H1 (cell line): Measurements from ENCODE around the gene ELF4. TPM values are rescaled to one million over a fixed set of nuclear protein-coding genes. Genes with fewer than 3 reads are reported as not detected.

Experiments used
- CTCF ChIA-PET: fragments of 300-600 bp; sonication (Branson Sonifier 250); formaldehyde crosslinking; loops from one replicate; lab custom pipeline; 2021; ENCODE audit not compliant: partially characterized antibody; lab: Charles Lee
- POLR2A ChIA-PET: fragments of 300-600 bp; sonication (Branson Sonifier 250); formaldehyde crosslinking; loops from one replicate; lab custom pipeline; 2021; ENCODE audit warnings: inconsistent platforms; ENCODE audit not compliant: partially characterized antibody; lab: Charles Lee
- DNase-seq, 2 experiments: peaks; one replicate each; pipeline versions ENCODE4 v3.0.0 to v3.0.0-alpha.2; 2010 to 2022; ENCODE audit warnings: low spot score in 2 of 2, low read depth in 1 of 2, mixed read lengths in 1 of 2
- FAIRE-seq: peaks from 2 replicates; lab custom pipeline; 2011; peaks lifted over from hg19 to GRCh38; lab: Jason Lieb, UNC
- H2AFZ ChIP-seq: 2 replicates; pipeline ENCODE4 v1.8.1; 2012; ENCODE audit warnings: low read length, inconsistent platforms
- H2AK5ac ChIP-seq: 2 replicates; pipeline ENCODE4 v1.6.1; 2013; ENCODE audit warnings: low read depth, low read length
- H2BK120ac ChIP-seq: replicated peaks from 2 replicates; pipeline ENCODE3; 2013; ENCODE audit warnings: low read depth, low read length, inconsistent platforms
- H2BK12ac ChIP-seq: 2 replicates; pipeline ENCODE4 v1.6.1; 2013; ENCODE audit warnings: low read depth, low read length
- H2BK15ac ChIP-seq: 2 replicates; pipeline ENCODE4 v1.6.1; 2013; ENCODE audit warnings: low read length
- H2BK20ac ChIP-seq: 2 replicates; pipeline ENCODE4 v1.6.1; 2013; ENCODE audit warnings: low read length
- H2BK5ac ChIP-seq: 2 replicates; pipeline ENCODE4 v1.6.1; 2013; ENCODE audit warnings: low read depth, low read length
- H3K14ac ChIP-seq: 2 replicates; pipeline ENCODE4 v1.6.1; 2013; ENCODE audit warnings: inconsistent platforms; ENCODE audit not compliant: insufficient read length
- H3K18ac ChIP-seq: 2 replicates; pipeline ENCODE4 v1.6.1; 2013; ENCODE audit warnings: low read length; ENCODE audit errors: extremely low read depth
- H3K23ac ChIP-seq: 2 replicates; pipeline ENCODE4 v1.6.1; 2013; ENCODE audit warnings: inconsistent platforms; ENCODE audit not compliant: insufficient read length
- H3K23me2 ChIP-seq: 2 replicates; pipeline ENCODE4 v1.6.1; 2013; ENCODE audit warnings: low read depth, low read length
- H3K27ac ChIP-seq: 2 replicates; pipeline ENCODE4 v1.6.1; 2011; ENCODE audit warnings: low read depth, low read length, inconsistent platforms
- H3K27me3 ChIP-seq, 4 experiments: replicated peaks in 1 of 4; 1 replicate in 1 of 4; 2 replicates in 3 of 4; pipeline versions ENCODE4 v1.6.1 to v1.8.1; 2011 to 2013; ENCODE audit warnings: low read length in 3 of 4, mild to moderate bottlenecking in 3 of 4, inconsistent platforms in 2 of 4, mixed read lengths in 2 of 4, moderate library complexity in 1 of 4; ENCODE audit not compliant: control insufficient read depth in 3 of 4, insufficient read depth in 3 of 4; ENCODE audit errors: extremely low read depth in 1 of 4
- H3K36me3 ChIP-seq, 4 experiments: 2 replicates each; pipeline versions ENCODE4 v1.6.1 to v1.8.1; 2011 to 2013; ENCODE audit warnings: mild to moderate bottlenecking in 4 of 4, low read length in 3 of 4, moderate library complexity in 2 of 4, control low read depth in 1 of 4, inconsistent platforms in 1 of 4; ENCODE audit not compliant: insufficient read depth in 4 of 4, control insufficient read depth in 2 of 4
- H3K4ac ChIP-seq: replicated peaks from 2 replicates; pipeline ENCODE3; 2013; ENCODE audit warnings: low read length, low read depth, mixed read lengths, inconsistent platforms; ENCODE audit not compliant: insufficient read length
- H3K4me1 ChIP-seq, 4 experiments: replicated peaks in 1 of 4; 1 replicate in 1 of 4; 2 replicates in 3 of 4; pipeline versions ENCODE4 v1.6.1 to v1.8.1; 2011 to 2013; ENCODE audit warnings: low read length in 3 of 4, inconsistent platforms in 2 of 4, mixed read lengths in 1 of 4; ENCODE audit not compliant: insufficient read depth in 4 of 4, control insufficient read depth in 3 of 4
- H3K4me2 ChIP-seq, 2 experiments: 2 replicates each; pipeline versions ENCODE4 v1.6.1 to v1.8.1; 2011 to 2013; ENCODE audit warnings: low read depth in 2 of 2, low read length in 2 of 2, control low read depth in 1 of 2, inconsistent platforms in 1 of 2, mild to moderate bottlenecking in 1 of 2; ENCODE audit not compliant: insufficient read depth in 1 of 2
- H3K4me3 ChIP-seq, 4 experiments: fragments of 200-600, 300-600 bp in 1 of 4; sonication (generic), shearing (Covaris generic), sonication (Bioruptor Twin) in 1 of 4; 2 replicates each; pipeline versions ENCODE4 v1.5.1 to v1.8.1; 2011 to 2016; ENCODE audit warnings: low read length in 4 of 4, low read depth in 3 of 4, control low read depth in 2 of 4, inconsistent platforms in 2 of 4, mild to moderate bottlenecking in 2 of 4, mixed read lengths in 1 of 4, moderate library complexity in 1 of 4; ENCODE audit not compliant: insufficient read depth in 2 of 4; ENCODE audit errors: extremely low read depth in 1 of 4
- H3K56ac ChIP-seq: replicated peaks from 2 replicates; pipeline ENCODE3; 2013; ENCODE audit warnings: low read depth, mild to moderate bottlenecking, mixed read lengths, low read length, inconsistent platforms; ENCODE audit not compliant: insufficient read length
- H3K79me1 ChIP-seq: 2 replicates; pipeline ENCODE4 v1.6.1; 2013; ENCODE audit warnings: low read depth, low read length, control low read depth
- H3K79me2 ChIP-seq, 2 experiments: 2 replicates each; pipeline versions ENCODE4 v1.6.1 to v1.8.1; 2012 to 2013; ENCODE audit warnings: low read length in 2 of 2, mild to moderate bottlenecking in 2 of 2, inconsistent platforms in 1 of 2; ENCODE audit not compliant: insufficient read depth in 2 of 2, control insufficient read depth in 1 of 2
- H3K9ac ChIP-seq, 4 experiments: replicated peaks in 1 of 4; 1 replicate in 1 of 4; 2 replicates in 3 of 4; pipeline versions ENCODE4 v1.6.1 to v1.8.1; 2011 to 2013; ENCODE audit warnings: low read depth in 3 of 4, low read length in 3 of 4, control low read depth in 2 of 4, mild to moderate bottlenecking in 2 of 4, moderate library complexity in 2 of 4, inconsistent platforms in 1 of 4; ENCODE audit errors: extremely low read depth in 1 of 4
- H3K9me3 ChIP-seq, 2 experiments: 2 replicates each; pipeline versions ENCODE4 v1.6.1 to v1.8.1; 2012 to 2013; ENCODE audit warnings: mild to moderate bottlenecking in 2 of 2, moderate library complexity in 2 of 2, control low read depth in 1 of 2, inconsistent platforms in 1 of 2, low read depth in 1 of 2, low read length in 1 of 2, mixed read lengths in 1 of 2; ENCODE audit not compliant: insufficient read depth in 2 of 2
- H4K20me1 ChIP-seq, 2 experiments: replicated peaks in 1 of 2; 2 replicates each; pipeline versions ENCODE3 to v1.8.1; 2011 to 2013; ENCODE audit warnings: inconsistent platforms in 2 of 2, low read length in 2 of 2, mild to moderate bottlenecking in 1 of 2; ENCODE audit not compliant: insufficient read depth in 2 of 2, control insufficient read depth in 1 of 2
- H4K5ac ChIP-seq: 2 replicates; pipeline ENCODE4 v1.6.1; 2013; ENCODE audit warnings: low read length, low read depth, mixed read lengths, inconsistent platforms; ENCODE audit not compliant: insufficient read length
- H4K8ac ChIP-seq: 2 replicates; pipeline ENCODE4 v1.8.0; 2013; ENCODE audit warnings: mild to moderate bottlenecking, moderate library complexity, low read length, inconsistent platforms; ENCODE audit not compliant: insufficient read depth; ENCODE audit errors: extremely low read depth
- H4K91ac ChIP-seq: replicated peaks from 2 replicates; pipeline ENCODE3; 2013; ENCODE audit warnings: low read length, mixed read lengths, inconsistent platforms; ENCODE audit not compliant: insufficient read length
- HDAC6 ChIP-seq: IDR thresholded peaks from one replicate; pipeline ENCODE4 v1.7.1; 2012; ENCODE audit warnings: low read depth, mild to moderate bottlenecking, inconsistent platforms, low read length, moderate library complexity
- RAD21 ChIP-seq, 2 experiments: IDR thresholded peaks in 1 of 2; conservative IDR thresholded peaks in 1 of 2; 2 replicates each; pipeline ENCODE4 v1.6.1; 2011; ENCODE audit warnings: low read depth in 2 of 2, low read length in 2 of 2, improper control_type of control experiment in 1 of 2, inconsistent platforms in 1 of 2, mild to moderate bottlenecking in 1 of 2, moderate library complexity in 1 of 2
- RNF2 ChIP-seq: fragments of 200-900, 300-1000 bp; sonication (generic); IDR thresholded peaks from 2 replicates; pipeline ENCODE4 v1.7.1; 2016; ENCODE audit warnings: borderline replicate concordance, low read depth, mild to moderate bottlenecking, antibody characterized with exemption, low read length; ENCODE audit not compliant: poor library complexity, severe bottlenecking; ENCODE audit errors: missing control alignments
- SIN3A ChIP-seq, 2 experiments: IDR thresholded peaks in 1 of 2; conservative IDR thresholded peaks in 1 of 2; 2 replicates each; pipeline ENCODE4 v1.6.1; 2011 to 2012; ENCODE audit warnings: low read length in 2 of 2, improper control_type of control experiment in 1 of 2, low read depth in 1 of 2, mild to moderate bottlenecking in 1 of 2
- TCF12 ChIP-seq: IDR thresholded peaks from 2 replicates; pipeline ENCODE4 v1.6.1; 2011; ENCODE audit warnings: low read depth, mild to moderate bottlenecking, low read length
- WGBS, 2 experiments: shearing (Covaris generic) in 1 of 2; methylation state at CpG; one replicate each; pipeline versions ENCODE4 v1.1.6 to v1.1.7; 2013 to 2015; ENCODE audit warnings: low lambda C conversion rate in 2 of 2, mixed read lengths in 2 of 2, inconsistent platforms in 1 of 2, low coverage in 1 of 2, missing lambda C conversion rate in 1 of 2; ENCODE audit not compliant: insufficient replicate concordance in 2 of 2, insufficient coverage in 1 of 2, insufficient read length in 1 of 2; ENCODE audit errors: extremely low coverage in 1 of 2, missing lambda C conversion rate in 1 of 2; 5-methylcytosine and 5-hydroxymethylcytosine counted together
- polyA plus RNA-seq, 7 experiments: library from polyadenylated mRNA; depleted of rRNA in 3 of 7; stranded (reverse) in 5 of 7; unstranded in 2 of 7; fragments of >200 nt in 5 of 7; fragments of 200-250 nt in 2 of 7; gene quantifications; 1 replicate in 5 of 7; 2 replicates in 1 of 7; 4 replicates in 1 of 7; pipeline versions ENCODE4 v1.2.1 to v1.2.3, GENCODE V29; 2011 to 2013; ENCODE audit warnings: missing spikeins in 2 of 7, mixed read lengths in 2 of 7
- total RNA-seq: library from RNA; stranded (reverse); fragmentation: NEBNext Ultra II Directional; extraction: Animal tissue kit (Norgen Biotek cat#: 25700); gene quantifications from 2 replicates; pipeline ENCODE4 v1.2.1, GENCODE V29; 2021

ELF4 gene
- total and polyA plus RNA-seq, 2 of the 8 experiments (the other 6 are each of a cell fraction or from before 2014, with no cell fraction given), result 1.8 to 2.0 TPM

DNA sequence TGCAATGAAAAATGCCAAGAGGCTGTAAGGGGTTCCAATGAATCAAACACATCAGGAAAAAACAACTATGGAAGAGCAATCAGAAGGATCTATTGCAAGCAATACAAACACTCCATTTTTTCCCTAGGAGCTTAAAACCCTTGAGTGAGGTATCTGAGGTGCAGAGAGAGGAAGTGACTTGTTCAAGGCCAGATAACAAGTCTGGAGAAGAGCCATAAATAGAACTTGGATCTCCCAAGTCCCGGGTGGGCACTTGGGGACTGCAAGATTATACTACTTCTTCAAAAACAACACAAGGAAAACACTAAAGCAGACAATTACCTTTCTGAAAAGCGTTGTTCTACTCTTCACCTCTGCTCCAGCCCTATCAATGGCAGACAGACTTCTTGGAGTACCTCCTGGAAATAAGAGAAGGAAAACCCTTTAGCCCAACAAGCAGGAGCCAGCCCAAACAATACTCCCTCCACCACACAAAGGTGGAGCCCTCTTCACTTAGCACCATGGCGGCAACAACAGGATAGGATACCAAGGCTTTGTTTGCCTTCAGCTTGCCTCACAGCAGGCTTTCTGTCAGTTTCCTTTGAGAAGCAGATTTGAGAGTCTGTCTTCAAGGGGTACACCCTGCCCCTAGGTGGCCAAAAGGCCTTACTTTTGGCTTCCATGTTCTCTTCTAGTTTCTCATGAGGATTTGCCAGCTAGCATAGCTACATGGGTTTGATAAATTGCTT lies 29.3 kb upstream of the ELF4 start:
- Histone ChIP-seq H3K79me2 (no peaks in the 10 kb centered on the region), H4K91ac (no peak overlapping the region), H3K9ac (no peak overlapping the region), H3K4me3 (no peak overlapping the region), H3K4me2 (no peak overlapping the region), H3K79me1 (no peaks in the 10 kb centered on the region), H3K27ac (no peak overlapping the region), H3K4ac (no peak overlapping the region), H3K36me3 (peaks cover 0 to 25% (median 12%) of the 10 kb centered on the region in 4 experiments; a peak in 5 of 8 replicates), H3K9me3 (no peaks in the 10 kb centered on the region), H3K14ac (no peak overlapping the region), H3K27me3 (no peaks in the 10 kb centered on the region), H2BK120ac (no peak overlapping the region), H3K18ac (no peak overlapping the region), H3K4me1 (no peaks in the 10 kb centered on the region; a peak in 2 of 7 replicates), H2BK20ac (no peak overlapping the region), H4K8ac (no peak overlapping the region), H2AK5ac (no peak overlapping the region), H4K20me1 (peaks cover 0 to 3% of the 10 kb centered on the region in 2 experiments), H4K5ac (no peak overlapping the region), H2BK15ac (no peak overlapping the region), H3K56ac (no peak overlapping the region), H2BK12ac (no peak overlapping the region), H3K23ac (no peak overlapping the region), H2AFZ (no peak overlapping the region), H3K23me2 (no peaks in the 10 kb centered on the region), H2BK5ac (no peak overlapping the region)
- WGBS, 2 experiments, result 30% methylated on average over 1 of the region's 3 CpGs; no CpG with 5 or more reads in 1 of the 2 experiments
- ChIA-PET CTCF (interaction anchor here (1.1 to 1.6 kb wide), 2 partner anchors 15 to 19 kb away, joined by 3 to 4 read pairs; no protein-coding TSS in a partner anchor), POLR2A (no interaction called here)
- TF ChIP-seq SIN3A (conservative IDR thresholded peaks at IDR 0.05 in 1 of 2, IDR thresholded peaks at IDR 0.05 in 1 of 2; ENCODE audit: low read depth in 1 of 2, low read length in 2 of 2) (0 out of 4 replicates have a peak, but pooled peaks of 1 of the 2 experiments have one; percentile 58), TCF12 (0 out of 2 replicates have a peak, but pooled peaks have one; percentile 11), RNF2 (no peak), HDAC6 (no peak), RAD21 (IDR thresholded peaks at IDR 0.05 in 1 of 2, conservative IDR thresholded peaks at IDR 0.05 in 1 of 2; ENCODE audit: low read depth in 2 of 2, low read length in 2 of 2) (peak in 1 of 2 experiments; percentile 9; a peak in 1 of 4 replicates)
- FAIRE-seq (peak; percentile 62), DNase-seq (no peak)
